Inflammatory macrophage (primary cell): ENCODE measurements around the gene SLC4A5.

ENCODE experiments used
- DNase-seq, 2 donors: peaks; one replicate each; pipeline ENCODE4 v3.0.0-alpha.2; 2020 to 2022
- total RNA-seq, 18 experiments: gene quantifications; one replicate each; lab custom pipeline; 2026; ENCODE audit warnings: mixed read lengths in 6 of 18, inconsistent platforms in 2 of 18; lab: John Stamatoyannopoulos, UW

The SLC4A5 gene
- 0 to 0.25 (median 0.10) reads per million in 18 experiments for total RNA-seq

GRCh38 chr2:74343316-74343715, at the start of gene SLC4A5:
Gene SLC4A5, minus strand, starts transcription at chr2:74343416. Its CDS starts 28,393 bp downstream, at chr2:74315023.
- DNase-seq, result no peak

GRCh38 chr2:74392449-74392743, 49.2 kb upstream of the SLC4A5 start:
- no peak for DNase-seq

GRCh38 chr2:74391580-74392448, 48.6 kb upstream of the SLC4A5 start:
- DNase-seq, result peak; percentile 95 to 96

GRCh38 chr2:74391209-74391579, 48.0 kb upstream of the SLC4A5 start:
- DNase-seq, result no peak

- DNase-seq, result no peak
These were observed 47.4 kb upstream of the SLC4A5 start for GRCh38 chr2:74390606-74391005.

- DNase-seq, result no peak
These were observed 44.1 kb upstream of the SLC4A5 start for GRCh38 chr2:74387346-74387745.

GRCh38 chr2:74385396-74385795, 42.2 kb upstream of the SLC4A5 start:
- DNase-seq, result no peak

- no peak for DNase-seq
These were observed 40.8 kb upstream of the SLC4A5 start for GRCh38 chr2:74384051-74384450.

- DNase-seq, result no peak
These were observed 40.0 kb upstream of the SLC4A5 start for GRCh38 chr2:74383254-74383653.

GRCh38 chr2:74381751-74382150, 38.5 kb upstream of the SLC4A5 start:
- DNase-seq, result no peak

GRCh38 chr2:74379851-74380789, 36.9 kb upstream of the SLC4A5 start, which contains the start of gene DCTN1:
Gene DCTN1, minus strand, starts transcription at chr2:74380311. Its CDS starts 274 bp downstream, at chr2:74380037.
- no peak for DNase-seq

- no peak for DNase-seq
These were observed 34.8 kb upstream of the SLC4A5 start for GRCh38 chr2:74378007-74378406.

GRCh38 chr2:74375838-74376237, 32.6 kb upstream of the SLC4A5 start:
- no peak for DNase-seq

- DNase-seq, result no peak
These were observed 31.4 kb upstream of the SLC4A5 start for GRCh38 chr2:74374509-74375205.

GRCh38 chr2:74373985-74374384, 30.8 kb upstream of the SLC4A5 start:
- DNase-seq, result no peak

- no peak for DNase-seq
These were observed 30.0 kb upstream of the SLC4A5 start for GRCh38 chr2:74373221-74373676.

- DNase-seq, result no peak
These were observed 29.5 kb upstream of the SLC4A5 start for GRCh38 chr2:74372674-74373073.

- DNase-seq, result no peak
These were observed 28.2 kb upstream of the SLC4A5 start for GRCh38 chr2:74371421-74371820.

- no peak for DNase-seq
These were observed 26.8 kb upstream of the SLC4A5 start for GRCh38 chr2:74369976-74370375.

GRCh38 chr2:74368499-74368898, 25.3 kb upstream of the SLC4A5 start:
- DNase-seq, result no peak

GRCh38 chr2:74367789-74368188, 24.6 kb upstream of the SLC4A5 start:
- no peak for DNase-seq

- DNase-seq, result no peak
These were observed 22.8 kb upstream of the SLC4A5 start for GRCh38 chr2:74366036-74366435.
